Inferior parietal cortex (tissue), 1 donor: ENCODE measurements around the gene SRRM1.

Experiments
- DNase-seq: peaks from one replicate; pipeline ENCODE4 v3.0.0-alpha.2; 2016; ENCODE audit errors: extremely low spot score

Gene SRRM1

GRCh38 chr1:24642481-24643362, at the start of gene SRRM1:
Gene SRRM1 (plus strand): TSS chr1:24643302. CDS start chr1:24643327, 25 bp downstream.
- peak; percentile 99 for DNase-seq

GRCh38 chr1:24594328-24594598, 48.8 kb upstream of the SRRM1 start:
- DNase-seq, result no peak

- no peak for DNase-seq
Measured at GRCh38 chr1:24596401-24596880, 46.7 kb upstream of the SRRM1 start.

- DNase-seq, result no peak
Measured at GRCh38 chr1:24599265-24599664, 43.8 kb upstream of the SRRM1 start.

GRCh38 chr1:24600551-24600950, 42.6 kb upstream of the SRRM1 start:
- no peak for DNase-seq

- no peak for DNase-seq
Measured at GRCh38 chr1:24605534-24606295, 37.4 kb upstream of the SRRM1 start.

- DNase-seq, result no peak
Measured at GRCh38 chr1:24606296-24606605, 36.9 kb upstream of the SRRM1 start.

GRCh38 chr1:24606621-24607020, 36.5 kb upstream of the SRRM1 start:
- DNase-seq, result no peak

GRCh38 chr1:24609949-24610517, 33.1 kb upstream of the SRRM1 start:
- DNase-seq, result no peak

GRCh38 chr1:24619376-24619775, 23.7 kb upstream of the SRRM1 start:
- DNase-seq, result peak; percentile 73

- no peak for DNase-seq
Measured at GRCh38 chr1:24620678-24621077, 22.4 kb upstream of the SRRM1 start.

- DNase-seq, result no peak
Measured at GRCh38 chr1:24621121-24621520, 22.0 kb upstream of the SRRM1 start.

- no peak for DNase-seq
Measured at GRCh38 chr1:24622218-24622617, 20.9 kb upstream of the SRRM1 start.

GRCh38 chr1:24632832-24633175, 10.3 kb upstream of the SRRM1 start:
- DNase-seq, result no peak

- DNase-seq, result peak; percentile 88
Measured at GRCh38 chr1:24635195-24635843, 7.8 kb upstream of the SRRM1 start.

GRCh38 chr1:24636661-24637357, 6.3 kb upstream of the SRRM1 start:
- no peak for DNase-seq

- DNase-seq, result no peak
Measured at GRCh38 chr1:24639094-24639493, 4.0 kb upstream of the SRRM1 start.

- peak; percentile 32 for DNase-seq
Measured at GRCh38 chr1:24639881-24640280, 3.2 kb upstream of the SRRM1 start.

- no peak for DNase-seq
Measured at GRCh38 chr1:24640288-24640687, 2.8 kb upstream of the SRRM1 start.

GRCh38 chr1:24641646-24642151, 1.4 kb upstream of the SRRM1 start:
- peak; percentile 15 for DNase-seq

GRCh38 chr1:24643363-24644099, 429 bp downstream of the SRRM1 start:
- no peak for DNase-seq
